ENCODE results near the gene MAPKAPK5. TPM values are rescaled to one million over a fixed set of nuclear protein-coding genes. Genes with fewer than 3 reads are reported as not detected.

Gene MAPKAPK5
- total and polyA plus RNA-seq, 2 experiments from 2014 or later = 45.1 to 49.1 TPM

DNA sequence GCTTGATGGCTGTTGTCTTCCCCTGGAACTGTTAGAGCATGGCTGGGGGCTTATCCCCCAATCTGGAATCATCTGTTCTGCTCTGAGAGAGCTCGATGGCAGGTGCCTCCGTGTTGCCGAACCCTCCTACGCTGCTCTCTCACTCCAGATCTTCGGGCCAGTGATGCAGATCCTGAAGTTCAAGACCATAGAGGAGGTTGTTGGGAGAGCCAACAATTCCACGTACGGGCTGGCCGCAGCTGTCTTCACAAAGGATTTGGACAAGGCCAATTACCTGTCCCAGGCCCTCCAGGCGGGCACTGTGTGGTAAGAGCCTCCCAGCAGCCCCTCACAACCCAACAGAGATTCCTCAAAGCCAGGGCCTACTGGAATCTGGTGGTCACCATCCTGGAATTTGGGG is 42.3 kb upstream of the MAPKAPK5 start:
- H4K20me1 ChIP-seq (ENCODE audit: insufficient read depth, poor library complexity, severe bottlenecking) = no peaks in the 10 kb centered on the region
- no peak overlapping the region for H3K27ac ChIP-seq
- no peaks in the 10 kb centered on the region for H3K36me3 ChIP-seq (replicated peaks; ENCODE audit: insufficient read depth, low read depth)
- no peak for DNase-seq (ENCODE audit: low spot score)
- no peak overlapping the region for H3K4me2 ChIP-seq
- no peak overlapping the region for H2AFZ ChIP-seq
- no peak overlapping the region for H3K4me3 ChIP-seq
- H3K27me3 ChIP-seq = no peaks in the 10 kb centered on the region
- H3K79me2 ChIP-seq = no peaks in the 10 kb centered on the region
- TF ChIP-seq EZH2 (IDR thresholded peaks at IDR 0.05; ENCODE audit: borderline replicate concordance) (no peak), EZH2phosphoT487 (IDR thresholded peaks at IDR 0.05; ENCODE audit: low read depth, severe bottlenecking, unreplicated experiment) (no peak)
- TF ChIP-seq, protein P1, sequence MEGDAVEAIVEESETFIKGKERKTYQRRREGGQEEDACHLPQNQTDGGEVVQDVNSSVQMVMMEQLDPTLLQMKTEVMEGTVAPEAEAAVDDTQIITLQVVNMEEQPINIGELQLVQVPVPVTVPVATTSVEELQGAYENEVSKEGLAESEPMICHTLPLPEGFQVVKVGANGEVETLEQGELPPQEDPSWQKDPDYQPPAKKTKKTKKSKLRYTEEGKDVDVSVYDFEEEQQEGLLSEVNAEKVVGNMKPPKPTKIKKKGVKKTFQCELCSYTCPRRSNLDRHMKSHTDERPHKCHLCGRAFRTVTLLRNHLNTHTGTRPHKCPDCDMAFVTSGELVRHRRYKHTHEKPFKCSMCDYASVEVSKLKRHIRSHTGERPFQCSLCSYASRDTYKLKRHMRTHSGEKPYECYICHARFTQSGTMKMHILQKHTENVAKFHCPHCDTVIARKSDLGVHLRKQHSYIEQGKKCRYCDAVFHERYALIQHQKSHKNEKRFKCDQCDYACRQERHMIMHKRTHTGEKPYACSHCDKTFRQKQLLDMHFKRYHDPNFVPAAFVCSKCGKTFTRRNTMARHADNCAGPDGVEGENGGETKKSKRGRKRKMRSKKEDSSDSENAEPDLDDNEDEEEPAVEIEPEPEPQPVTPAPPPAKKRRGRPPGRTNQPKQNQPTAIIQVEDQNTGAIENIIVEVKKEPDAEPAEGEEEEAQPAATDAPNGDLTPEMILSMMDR (IDR thresholded peaks at IDR 0.05; ENCODE audit: poor library complexity) = no peak
- H3K9me3 ChIP-seq (ENCODE audit: low read depth) = no peaks in the 10 kb centered on the region
- WGBS (ENCODE audit: low lambda C conversion rate, missing lambda C conversion rate) = 97% methylated on average over 9 of the region's 9 CpGs
- no peaks in the 10 kb centered on the region for H3K4me1 ChIP-seq (ENCODE audit: insufficient read depth)
- no peaks in the 10 kb centered on the region for H3K9me2 ChIP-seq (replicated peaks; ENCODE audit: insufficient read depth)

- H3K27ac ChIP-seq = no peak overlapping the region
- H3K79me2 ChIP-seq = no peaks in the 10 kb centered on the region
- 97% methylated on average over 6 of the region's 6 CpGs for WGBS (ENCODE audit: low lambda C conversion rate, missing lambda C conversion rate)
- no peak overlapping the region for H3K4me2 ChIP-seq
- no peaks in the 10 kb centered on the region for H3K36me3 ChIP-seq (replicated peaks; ENCODE audit: insufficient read depth, low read depth)
- H3K9me2 ChIP-seq (replicated peaks; ENCODE audit: insufficient read depth) = no peaks in the 10 kb centered on the region
- DNase-seq (ENCODE audit: low spot score) = no peak
- H3K4me3 ChIP-seq = no peak overlapping the region
- TF ChIP-seq EZH2 (IDR thresholded peaks at IDR 0.05; ENCODE audit: borderline replicate concordance) (no peak), EZH2phosphoT487 (IDR thresholded peaks at IDR 0.05; ENCODE audit: low read depth, severe bottlenecking, unreplicated experiment) (no peak)
- TF ChIP-seq, protein P1 (IDR thresholded peaks at IDR 0.05; ENCODE audit: poor library complexity) = no peak
- no peaks in the 10 kb centered on the region for H4K20me1 ChIP-seq (ENCODE audit: insufficient read depth, poor library complexity, severe bottlenecking)
- H2AFZ ChIP-seq = no peak overlapping the region
- H3K9me3 ChIP-seq (ENCODE audit: low read depth) = no peaks in the 10 kb centered on the region
- H3K27me3 ChIP-seq = no peaks in the 10 kb centered on the region
- H3K4me1 ChIP-seq (ENCODE audit: insufficient read depth) = no peaks in the 10 kb centered on the region
These were observed 38.9 kb upstream of the MAPKAPK5 start for GRCh38 chr12:111803038-111803626.

GRCh38 chr12:111803851-111804250 is 38.2 kb upstream of the MAPKAPK5 start:
- TF ChIP-seq, protein P1 (IDR thresholded peaks at IDR 0.05; ENCODE audit: poor library complexity) = no peak
- TF ChIP-seq EZH2phosphoT487 (IDR thresholded peaks at IDR 0.05; ENCODE audit: low read depth, severe bottlenecking, unreplicated experiment) (no peak), EZH2 (IDR thresholded peaks at IDR 0.05; ENCODE audit: borderline replicate concordance) (no peak)
- Histone ChIP-seq H3K4me2 (no peak overlapping the region), H3K9me2 (replicated peaks; ENCODE audit: insufficient read depth) (no peaks in the 10 kb centered on the region), H4K20me1 (ENCODE audit: insufficient read depth, poor library complexity, severe bottlenecking) (no peaks in the 10 kb centered on the region), H3K79me2 (no peaks in the 10 kb centered on the region), H3K27me3 (no peaks in the 10 kb centered on the region), H3K4me3 (no peak overlapping the region), H3K36me3 (replicated peaks; ENCODE audit: insufficient read depth, low read depth) (no peaks in the 10 kb centered on the region), H3K27ac (no peak overlapping the region), H3K9me3 (ENCODE audit: low read depth) (no peaks in the 10 kb centered on the region), H3K4me1 (ENCODE audit: insufficient read depth) (no peaks in the 10 kb centered on the region), H2AFZ (no peak overlapping the region)
- WGBS (ENCODE audit: low lambda C conversion rate, missing lambda C conversion rate) = 92% methylated on average over 7 of the region's 8 CpGs
- DNase-seq (ENCODE audit: low spot score) = no peak

Measured in hepatocyte (in vitro differentiated cells).